Activated T-cell treated with anti-CD3 and anti-CD28 coated beads, Interleukin-2, amount 50 U/mL, for 1 hour (primary cell): ENCODE data around the gene PHAF1.
A peak's percentile ranks its signal among the peaks of the same experiment; 100 is the strongest.

ENCODE experiments used
- DNase-seq: peaks from one replicate; pipeline ENCODE4 v3.0.0-alpha.2; 2020

PHAF1 gene

GRCh38 chr16:67109407-67110135 lies at the start of gene PHAF1:
TSS of gene PHAF1 (plus strand) at chr16:67109941. CDS start at chr16:67110176, 235 bp downstream.
- peak; percentile 99 for DNase-seq

- no peak for DNase-seq
Observed at GRCh38 chr16:67063008-67063407, 46.7 kb upstream of the PHAF1 start.

- no peak for DNase-seq
Observed at GRCh38 chr16:67068212-67068753, 41.5 kb upstream of the PHAF1 start.

- no peak for DNase-seq
Observed at GRCh38 chr16:67071476-67072048, 38.2 kb upstream of the PHAF1 start.

GRCh38 chr16:67075331-67075730 lies 34.4 kb upstream of the PHAF1 start:
- DNase-seq: no peak

GRCh38 chr16:67077871-67078270 lies 31.9 kb upstream of the PHAF1 start:
- DNase-seq: no peak

GRCh38 chr16:67082100-67082499 lies 27.6 kb upstream of the PHAF1 start:
- DNase-seq: no peak

- DNase-seq: no peak
Observed at GRCh38 chr16:67082891-67083290, 26.9 kb upstream of the PHAF1 start.

- no peak for DNase-seq
Observed at GRCh38 chr16:67084345-67085028, 25.3 kb upstream of the PHAF1 start.

- no peak for DNase-seq
Observed at GRCh38 chr16:67086822-67087221, 22.9 kb upstream of the PHAF1 start.

- DNase-seq: no peak
Observed at GRCh38 chr16:67087291-67087690, 22.4 kb upstream of the PHAF1 start.

- DNase-seq: no peak
Observed at GRCh38 chr16:67087803-67088202, 21.9 kb upstream of the PHAF1 start.

GRCh38 chr16:67088551-67088950 lies 21.2 kb upstream of the PHAF1 start:
- DNase-seq: no peak

GRCh38 chr16:67089101-67089500 lies 20.6 kb upstream of the PHAF1 start:
- no peak for DNase-seq

- no peak for DNase-seq
Observed at GRCh38 chr16:67091906-67092566, 17.7 kb upstream of the PHAF1 start.

GRCh38 chr16:67093098-67093726 lies 16.5 kb upstream of the PHAF1 start:
- DNase-seq: no peak

GRCh38 chr16:67098599-67098998 lies 11.1 kb upstream of the PHAF1 start:
- DNase-seq: no peak

- no peak for DNase-seq
Observed at GRCh38 chr16:67100569-67101310, 9.0 kb upstream of the PHAF1 start.

GRCh38 chr16:67101311-67102082 lies 8.2 kb upstream of the PHAF1 start:
- DNase-seq: no peak

- DNase-seq: no peak
Observed at GRCh38 chr16:67104061-67104460, 5.7 kb upstream of the PHAF1 start.

GRCh38 chr16:67104845-67105244 lies 4.9 kb upstream of the PHAF1 start:
- no peak for DNase-seq
